Measurements from ENCODE around the gene ACOXL. TPM values are rescaled to one million over a fixed set of nuclear protein-coding genes. Genes with fewer than 3 reads are reported as not detected.
"Not testable (repeated sequence)": the region's sequence is repeated elsewhere in the genome, so short reads cannot be mapped to it uniquely, and the experiment has no call there.

ACOXL gene
- total RNA-seq (2014; rRNA removed; shearing (Covaris generic)): not detected in 2 replicates

- Histone ChIP-seq H3K4me3 (no peak within 1 kb of the TSS), H3K27ac (no peak within 1 kb of the TSS), H3K36me3 (no peaks in the 10 kb centered on the region), H3K4me1 (no peaks in the 10 kb centered on the region), H3K9me3 (replicated peaks) (peaks cover 4% of the 10 kb centered on the region; the same call in 1 of the 2 replicates), H3K27me3 (0 out of 2 replicates have a peak, but pooled peaks cover 4% of the 10 kb centered on the region)
- DNase-seq: no peak
Observed at GRCh38 chr2:110732422-110733413, at the start of gene ACOXL. Gene ACOXL, plus strand, starts transcription at chr2:110732573. Its CDS starts 35,817 bp downstream, at chr2:110768390.

- Histone ChIP-seq H3K4me3 (no peak overlapping the region), H3K9me3 (replicated peaks) (peaks cover 6% of the 10 kb centered on the region), H3K27ac (no peak overlapping the region), H3K36me3 (no peaks in the 10 kb centered on the region), H3K27me3 (0 out of 2 replicates have a peak, but pooled peaks cover 3% of the 10 kb centered on the region), H3K4me1 (peaks cover 4% of the 10 kb centered on the region; the same call in 1 of the 2 replicates)
- DNase-seq: no peak
Observed at GRCh38 chr2:110682872-110683271, 49.5 kb upstream of the ACOXL start.

GRCh38 chr2:110687775-110688484 lies 44.4 kb upstream of the ACOXL start:
- H3K36me3 ChIP-seq; H3K27me3 ChIP-seq; H3K4me3 ChIP-seq; H3K27ac ChIP-seq; H3K9me3 ChIP-seq (replicated peaks); H3K4me1 ChIP-seq; DNase-seq: not testable (repeated sequence)

GRCh38 chr2:110688594-110689091 lies 43.7 kb upstream of the ACOXL start:
- Histone ChIP-seq H3K4me3 (no peak overlapping the region), H3K36me3 (no peaks in the 10 kb centered on the region), H3K4me1 (peaks cover under 1% of the 10 kb centered on the region; the same call in 1 of the 2 replicates), H3K9me3 (replicated peaks) (peaks cover 6% of the 10 kb centered on the region), H3K27me3 (0 out of 2 replicates have a peak, but pooled peaks cover 3% of the 10 kb centered on the region), H3K27ac (no peak overlapping the region)
- DNase-seq: no peak

- no peak for DNase-seq
Observed at GRCh38 chr2:110690083-110690965, 42.0 kb upstream of the ACOXL start.

GRCh38 chr2:110691612-110692258 lies 40.6 kb upstream of the ACOXL start:
- Histone ChIP-seq H3K4me3 (no peak overlapping the region), H3K9me3 (replicated peaks) (peaks cover 6% of the 10 kb centered on the region), H3K4me1 (peaks cover 14% of the 10 kb centered on the region; the same call in 1 of the 2 replicates), H3K27ac (no peak overlapping the region), H3K27me3 (0 out of 2 replicates have a peak, but pooled peaks cover 3% of the 10 kb centered on the region), H3K36me3 (no peaks in the 10 kb centered on the region)
- no peak for DNase-seq

More at GRCh38 chr2:110690083-110690965, 42.0 kb upstream of the ACOXL start:
- Histone ChIP-seq H3K36me3 (no peaks in the 10 kb centered on the region), H3K4me3 (no peak overlapping the region), H3K9me3 (replicated peaks) (peaks cover 6% of the 10 kb centered on the region), H3K27me3 (0 out of 2 replicates have a peak, but pooled peaks cover 3% of the 10 kb centered on the region), H3K4me1 (peaks cover 14% of the 10 kb centered on the region; the same call in 1 of the 2 replicates), H3K27ac (no peak overlapping the region)

GRCh38 chr2:110695146-110695898 lies 37.1 kb upstream of the ACOXL start:
- not testable (repeated sequence) for H3K36me3 ChIP-seq, H3K27ac ChIP-seq
- peak; percentile 14 to 43 for DNase-seq

GRCh38 chr2:110698253-110698652 lies 34.1 kb upstream of the ACOXL start:
- H3K27ac ChIP-seq; H3K27me3 ChIP-seq; H3K4me3 ChIP-seq; H3K9me3 ChIP-seq (replicated peaks); DNase-seq; H3K36me3 ChIP-seq: not testable (repeated sequence)
- peaks cover 14% of the 10 kb centered on the region; the same call in 1 of the 2 replicates for H3K4me1 ChIP-seq

More at GRCh38 chr2:110695146-110695898, 37.1 kb upstream of the ACOXL start:
- H3K4me3 ChIP-seq; H3K27me3 ChIP-seq; H3K9me3 ChIP-seq (replicated peaks): not testable (repeated sequence)
- H3K4me1 ChIP-seq: peaks cover 14% of the 10 kb centered on the region; the same call in 1 of the 2 replicates

GRCh38 chr2:110702514-110703380 lies 29.6 kb upstream of the ACOXL start:
- Histone ChIP-seq H3K27me3 (no peaks in the 10 kb centered on the region), H3K4me3 (no peak overlapping the region)

GRCh38 chr2:110707386-110707965 lies 24.9 kb upstream of the ACOXL start:
- Histone ChIP-seq H3K4me1 (no peaks in the 10 kb centered on the region), H3K9me3 (replicated peaks) (no peaks in the 10 kb centered on the region), H3K27me3 (no peaks in the 10 kb centered on the region), H3K4me3 (no peak overlapping the region), H3K36me3 (no peaks in the 10 kb centered on the region), H3K27ac (no peak overlapping the region)
- DNase-seq: no peak

More at GRCh38 chr2:110702514-110703380, 29.6 kb upstream of the ACOXL start:
- H3K36me3 ChIP-seq: no peaks in the 10 kb centered on the region
- no peak overlapping the region for H3K27ac ChIP-seq
- DNase-seq: no peak
- H3K9me3 ChIP-seq (replicated peaks): no peaks in the 10 kb centered on the region
- no peaks in the 10 kb centered on the region for H3K4me1 ChIP-seq

- H3K27me3 ChIP-seq: no peaks in the 10 kb centered on the region
- DNase-seq: no peak
- no peaks in the 10 kb centered on the region for H3K36me3 ChIP-seq
- H3K9me3 ChIP-seq (replicated peaks): no peaks in the 10 kb centered on the region
- H3K4me3 ChIP-seq: no peak overlapping the region
- H3K27ac ChIP-seq: no peak overlapping the region
- no peaks in the 10 kb centered on the region for H3K4me1 ChIP-seq
Observed at GRCh38 chr2:110708455-110708854, 23.9 kb upstream of the ACOXL start.

GRCh38 chr2:110712737-110713136 lies 19.6 kb upstream of the ACOXL start:
- Histone ChIP-seq H3K4me1 (no peaks in the 10 kb centered on the region), H3K9me3 (replicated peaks) (no peaks in the 10 kb centered on the region), H3K36me3 (no peaks in the 10 kb centered on the region), H3K27ac (no peak overlapping the region), H3K4me3 (no peak overlapping the region), H3K27me3 (no peaks in the 10 kb centered on the region)
- DNase-seq: no peak

Data from SJCRH30 (cell line).